Measurements from ENCODE around the gene ADH7.

The ADH7 gene

DNA sequence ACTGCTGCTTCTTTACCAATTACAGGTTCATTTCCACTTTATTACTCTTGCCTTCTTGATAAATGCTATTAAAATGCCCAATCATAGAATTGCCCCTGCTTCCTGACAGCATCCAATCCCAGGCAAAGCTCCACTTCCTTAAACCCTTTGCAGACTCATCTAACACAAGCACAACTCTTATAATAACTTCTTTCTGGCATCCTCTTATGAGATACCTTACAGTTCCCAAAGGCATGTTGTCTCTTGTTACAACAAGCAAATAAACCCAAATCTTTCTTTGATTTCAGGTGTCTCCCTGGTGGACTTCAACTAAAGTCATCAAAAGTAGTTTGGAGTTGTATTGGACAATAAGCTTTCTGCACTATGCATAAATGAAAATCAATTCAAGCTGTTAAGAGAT lies 22.5 kb upstream of the ADH7 start:
- Histone ChIP-seq H2AFZ (ENCODE audit: low read length) (no peak overlapping the region), H3K79me2 (ENCODE audit: insufficient read depth, low read length) (no peaks in the 10 kb centered on the region), H3K4me3 (ENCODE audit: low read length, poor library complexity, severe bottlenecking) (no peak overlapping the region), H3K9me3 (ENCODE audit: insufficient read depth, low read depth, low read length) (no peaks in the 10 kb centered on the region), H3K9ac (ENCODE audit: low read depth, low read length, poor library complexity, severe bottlenecking) (no peak overlapping the region), H3K27me3 (ENCODE audit: insufficient read depth, low read length, poor library complexity, severe bottlenecking) (no peaks in the 10 kb centered on the region), H3K9me2 (replicated peaks; ENCODE audit: low read depth, low read length) (no peaks in the 10 kb centered on the region), H3K36me3 (ENCODE audit: insufficient read depth, low read length) (no peaks in the 10 kb centered on the region), H3K4me2 (ENCODE audit: low read depth, low read length, poor library complexity, severe bottlenecking) (no peak overlapping the region), H4K20me1 (ENCODE audit: insufficient read depth, low read length, poor library complexity, severe bottlenecking) (no peaks in the 10 kb centered on the region), H3F3A (ENCODE audit: low read depth) (no peaks in the 10 kb centered on the region), H3K4me1 (ENCODE audit: insufficient read depth, low read length, poor library complexity, severe bottlenecking) (no peaks in the 10 kb centered on the region)
- TF ChIP-seq, protein P1, sequence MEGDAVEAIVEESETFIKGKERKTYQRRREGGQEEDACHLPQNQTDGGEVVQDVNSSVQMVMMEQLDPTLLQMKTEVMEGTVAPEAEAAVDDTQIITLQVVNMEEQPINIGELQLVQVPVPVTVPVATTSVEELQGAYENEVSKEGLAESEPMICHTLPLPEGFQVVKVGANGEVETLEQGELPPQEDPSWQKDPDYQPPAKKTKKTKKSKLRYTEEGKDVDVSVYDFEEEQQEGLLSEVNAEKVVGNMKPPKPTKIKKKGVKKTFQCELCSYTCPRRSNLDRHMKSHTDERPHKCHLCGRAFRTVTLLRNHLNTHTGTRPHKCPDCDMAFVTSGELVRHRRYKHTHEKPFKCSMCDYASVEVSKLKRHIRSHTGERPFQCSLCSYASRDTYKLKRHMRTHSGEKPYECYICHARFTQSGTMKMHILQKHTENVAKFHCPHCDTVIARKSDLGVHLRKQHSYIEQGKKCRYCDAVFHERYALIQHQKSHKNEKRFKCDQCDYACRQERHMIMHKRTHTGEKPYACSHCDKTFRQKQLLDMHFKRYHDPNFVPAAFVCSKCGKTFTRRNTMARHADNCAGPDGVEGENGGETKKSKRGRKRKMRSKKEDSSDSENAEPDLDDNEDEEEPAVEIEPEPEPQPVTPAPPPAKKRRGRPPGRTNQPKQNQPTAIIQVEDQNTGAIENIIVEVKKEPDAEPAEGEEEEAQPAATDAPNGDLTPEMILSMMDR (conservative IDR thresholded peaks at IDR 0.05; ENCODE audit: low read length): no peak

DNA sequence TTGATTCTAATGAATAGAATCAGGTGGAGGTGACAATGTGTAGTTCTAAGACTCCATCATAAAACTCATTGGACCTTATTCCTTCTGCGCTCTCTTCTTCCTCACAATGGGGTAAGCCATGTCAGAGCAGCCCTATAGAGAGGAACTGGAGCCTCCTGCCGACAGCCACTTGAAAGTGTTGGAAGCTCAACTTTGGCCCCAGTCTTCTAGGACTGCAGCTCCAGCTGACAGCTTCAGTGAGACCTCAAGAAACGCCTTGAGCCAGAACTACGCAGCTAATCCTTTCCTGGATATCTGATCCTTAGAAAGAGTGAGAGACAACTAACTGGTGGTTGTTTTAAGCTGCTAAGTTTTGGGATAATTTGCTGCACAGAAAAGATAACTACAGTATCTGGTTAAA lies 22.1 kb upstream of the ADH7 start:
- no peaks in the 10 kb centered on the region for H3K4me1 ChIP-seq (ENCODE audit: insufficient read depth, low read length, poor library complexity, severe bottlenecking)
- no peak overlapping the region for H3K4me2 ChIP-seq (ENCODE audit: low read depth, low read length, poor library complexity, severe bottlenecking)
- TF ChIP-seq, protein P1 (conservative IDR thresholded peaks at IDR 0.05; ENCODE audit: low read length): no peak
- no peak for TF ChIP-seq EZH2phosphoT487 (IDR thresholded peaks at IDR 0.05; ENCODE audit: borderline replicate concordance)
- H3F3A ChIP-seq (ENCODE audit: low read depth): no peaks in the 10 kb centered on the region
- H3K79me2 ChIP-seq (ENCODE audit: insufficient read depth, low read length): no peaks in the 10 kb centered on the region
- no peak overlapping the region for H3K9ac ChIP-seq (ENCODE audit: low read depth, low read length, poor library complexity, severe bottlenecking)
- no peak overlapping the region for H3K4me3 ChIP-seq (ENCODE audit: low read length, poor library complexity, severe bottlenecking)
- no peaks in the 10 kb centered on the region for H4K20me1 ChIP-seq (ENCODE audit: insufficient read depth, low read length, poor library complexity, severe bottlenecking)
- H3K27me3 ChIP-seq (ENCODE audit: insufficient read depth, low read length, poor library complexity, severe bottlenecking): no peaks in the 10 kb centered on the region
- H2AFZ ChIP-seq (ENCODE audit: low read length): no peak overlapping the region
- no peaks in the 10 kb centered on the region for H3K9me2 ChIP-seq (replicated peaks; ENCODE audit: low read depth, low read length)
- no peaks in the 10 kb centered on the region for H3K9me3 ChIP-seq (ENCODE audit: insufficient read depth, low read depth, low read length)
- no peaks in the 10 kb centered on the region for H3K36me3 ChIP-seq (ENCODE audit: insufficient read depth, low read length)

DNA sequence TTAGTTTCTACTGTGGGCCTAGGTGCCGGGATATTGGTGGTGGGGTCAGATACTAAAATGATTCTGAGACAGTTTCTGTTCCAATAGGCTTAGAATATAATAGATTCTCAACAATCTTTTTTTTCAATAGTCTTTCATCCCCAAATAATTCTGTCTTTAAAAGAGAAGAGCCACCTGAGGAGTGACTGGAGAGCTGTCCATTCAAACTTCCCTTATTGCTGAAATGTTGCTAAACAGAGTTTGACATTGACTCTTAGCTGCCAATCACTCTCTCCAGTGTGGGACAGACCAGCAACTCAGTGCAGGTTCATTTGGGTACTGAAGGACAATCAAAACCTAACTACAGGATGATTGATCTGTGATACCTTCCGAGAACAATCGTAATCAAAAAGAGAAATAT lies 12.4 kb upstream of the ADH7 start:
- no peak overlapping the region for H3K4me2 ChIP-seq (ENCODE audit: low read depth, low read length, poor library complexity, severe bottlenecking)

DNA sequence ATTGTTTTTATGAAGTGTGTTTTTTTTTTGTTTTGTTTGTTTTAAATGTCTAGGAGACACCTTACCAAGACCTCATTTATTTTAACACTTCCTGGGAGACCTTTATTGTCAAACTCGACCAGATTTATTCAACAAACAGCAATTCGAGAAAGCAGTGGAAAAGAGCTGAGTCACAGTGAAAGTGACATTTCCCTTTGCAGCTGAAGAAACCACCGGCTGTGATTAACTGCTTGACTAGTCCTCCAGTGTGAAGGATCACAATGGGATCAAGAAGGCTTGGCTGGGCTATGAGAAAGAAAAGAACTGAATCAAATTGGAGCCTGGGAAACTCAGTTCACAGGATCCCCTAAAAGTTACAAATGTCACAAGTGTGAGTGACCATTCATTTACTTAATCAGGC lies 11.9 kb upstream of the ADH7 start:
- H3K9ac ChIP-seq (ENCODE audit: low read depth, low read length, poor library complexity, severe bottlenecking): no peak overlapping the region
- H3K4me2 ChIP-seq (ENCODE audit: low read depth, low read length, poor library complexity, severe bottlenecking): no peak overlapping the region
- H3K9me3 ChIP-seq (ENCODE audit: insufficient read depth, low read depth, low read length): no peaks in the 10 kb centered on the region

More for the DNA sequence above, 12.4 kb upstream of the ADH7 start:
- no peak overlapping the region for H2AFZ ChIP-seq (ENCODE audit: low read length)
- no peak for TF ChIP-seq EZH2phosphoT487 (IDR thresholded peaks at IDR 0.05; ENCODE audit: borderline replicate concordance)
- no peaks in the 10 kb centered on the region for H3K9me2 ChIP-seq (replicated peaks; ENCODE audit: low read depth, low read length)
- no peaks in the 10 kb centered on the region for H4K20me1 ChIP-seq (ENCODE audit: insufficient read depth, low read length, poor library complexity, severe bottlenecking)
- no peak overlapping the region for H3K4me3 ChIP-seq (ENCODE audit: low read length, poor library complexity, severe bottlenecking)
- H3K9ac ChIP-seq (ENCODE audit: low read depth, low read length, poor library complexity, severe bottlenecking): no peak overlapping the region
- H3K9me3 ChIP-seq (ENCODE audit: insufficient read depth, low read depth, low read length): no peaks in the 10 kb centered on the region
- no peaks in the 10 kb centered on the region for H3K79me2 ChIP-seq (ENCODE audit: insufficient read depth, low read length)
- H3K36me3 ChIP-seq (ENCODE audit: insufficient read depth, low read length): no peaks in the 10 kb centered on the region
- no peaks in the 10 kb centered on the region for H3F3A ChIP-seq (ENCODE audit: low read depth)
- no peaks in the 10 kb centered on the region for H3K27me3 ChIP-seq (ENCODE audit: insufficient read depth, low read length, poor library complexity, severe bottlenecking)
- H3K4me1 ChIP-seq (ENCODE audit: insufficient read depth, low read length, poor library complexity, severe bottlenecking): no peaks in the 10 kb centered on the region

More for the DNA sequence above, 11.9 kb upstream of the ADH7 start:
- Histone ChIP-seq H3K79me2 (ENCODE audit: insufficient read depth, low read length) (no peaks in the 10 kb centered on the region), H3F3A (ENCODE audit: low read depth) (no peaks in the 10 kb centered on the region), H4K20me1 (ENCODE audit: insufficient read depth, low read length, poor library complexity, severe bottlenecking) (no peaks in the 10 kb centered on the region), H3K27me3 (ENCODE audit: insufficient read depth, low read length, poor library complexity, severe bottlenecking) (no peaks in the 10 kb centered on the region), H2AFZ (ENCODE audit: low read length) (no peak overlapping the region), H3K4me1 (ENCODE audit: insufficient read depth, low read length, poor library complexity, severe bottlenecking) (no peaks in the 10 kb centered on the region), H3K9me2 (replicated peaks; ENCODE audit: low read depth, low read length) (no peaks in the 10 kb centered on the region), H3K36me3 (ENCODE audit: insufficient read depth, low read length) (no peaks in the 10 kb centered on the region), H3K4me3 (ENCODE audit: low read length, poor library complexity, severe bottlenecking) (no peak overlapping the region)
- no peak for TF ChIP-seq EZH2phosphoT487 (IDR thresholded peaks at IDR 0.05; ENCODE audit: borderline replicate concordance)
- TF ChIP-seq, protein P1 (conservative IDR thresholded peaks at IDR 0.05; ENCODE audit: low read length): no peak

Measured in Loucy (cell line).